Activated T-helper 1 cell treated with Interleukin-2 at 50 U/mL for 16 hours (primary cell): Measurements from ENCODE around the gene TMLHE.
"Not testable (repeated sequence)": the region's sequence is repeated elsewhere in the genome, so short reads cannot be mapped to it uniquely, and the experiment has no call there.

Source experiments
- DNase-seq: peaks from one replicate; pipeline ENCODE4 v3.0.0-alpha.2; 2020; ENCODE audit warnings: low read depth

The TMLHE gene

DNA sequence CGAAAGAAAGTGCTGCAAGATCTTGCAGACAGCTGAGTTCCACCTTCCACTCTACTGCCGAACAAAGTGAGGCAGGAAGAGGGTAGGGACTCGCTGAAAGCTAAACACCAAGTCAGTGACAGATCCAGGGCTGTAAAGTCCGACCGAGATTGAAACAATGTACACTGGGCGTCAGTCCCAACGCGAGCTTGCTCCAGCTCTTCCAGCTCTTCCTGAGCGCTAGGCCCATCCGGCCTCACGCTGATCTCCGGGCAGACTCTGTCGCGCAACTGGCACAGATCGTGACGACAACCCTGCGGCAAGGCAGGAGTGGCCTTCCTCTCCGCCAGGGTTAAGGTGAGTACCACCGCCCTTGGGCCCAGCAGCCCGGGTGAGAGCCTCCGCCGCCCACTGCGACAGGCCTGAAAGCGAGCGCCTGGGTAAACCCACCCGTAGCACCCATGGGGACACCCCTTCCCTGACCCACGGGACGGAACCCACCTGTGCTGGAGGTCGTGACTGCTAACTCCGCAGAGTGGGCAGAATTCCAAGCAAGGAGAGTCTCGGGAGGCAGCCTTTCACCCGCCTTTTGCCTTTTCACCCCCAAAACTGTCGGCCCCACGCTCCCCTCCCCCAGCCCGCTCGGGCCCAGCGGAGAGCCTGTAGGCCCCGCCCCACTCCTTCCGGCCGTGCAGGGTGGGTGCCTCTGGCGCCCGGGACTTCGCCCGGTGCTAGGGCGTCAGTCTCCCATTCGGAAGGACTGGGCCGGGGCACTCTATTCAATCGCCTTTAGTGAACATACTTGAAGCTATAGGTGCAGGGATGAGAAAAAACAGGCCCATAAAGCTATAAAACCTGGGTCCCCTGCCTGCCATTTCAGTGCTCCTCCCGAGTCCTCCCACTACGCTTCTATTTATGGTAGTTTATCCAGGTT lies at the start of gene TMLHE, which contains the start of gene SPRY3:
TSS of gene TMLHE (minus strand) at position 641 of the 913 bp plus-strand sequence. CDS start 67,676 bp downstream, outside the sequence.
TSS of gene SPRY3 (plus strand) at position 275 of the 913 bp plus-strand sequence.
- DNase-seq, result peak; percentile 39

DNA sequence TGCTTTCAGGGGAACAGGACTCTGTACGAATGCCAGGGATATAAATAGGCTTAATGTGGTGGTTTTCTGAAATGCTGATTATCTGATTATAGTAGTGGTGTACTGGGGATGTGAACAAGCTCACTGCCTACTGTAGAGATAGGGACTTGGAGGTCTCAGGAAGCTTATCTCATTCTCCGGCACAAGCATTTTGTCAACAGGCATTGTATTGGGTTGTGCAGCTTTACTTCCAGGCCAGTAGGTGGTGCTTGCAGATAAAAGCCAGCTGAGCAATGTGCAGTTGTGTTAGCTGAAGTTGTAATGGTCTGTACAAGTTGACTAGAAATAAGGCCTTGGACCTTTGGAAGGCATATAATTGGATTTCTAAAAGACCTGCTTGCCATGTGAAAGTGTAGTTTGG lies 49.5 kb upstream of the TMLHE start:
- DNase-seq, result no peak

GRCh38 chrX:155645180-155645579 lies 32.4 kb upstream of the TMLHE start:
- no peak for DNase-seq

- no peak for DNase-seq
These were observed 30.5 kb upstream of the TMLHE start for GRCh38 chrX:155643240-155643639.

DNA sequence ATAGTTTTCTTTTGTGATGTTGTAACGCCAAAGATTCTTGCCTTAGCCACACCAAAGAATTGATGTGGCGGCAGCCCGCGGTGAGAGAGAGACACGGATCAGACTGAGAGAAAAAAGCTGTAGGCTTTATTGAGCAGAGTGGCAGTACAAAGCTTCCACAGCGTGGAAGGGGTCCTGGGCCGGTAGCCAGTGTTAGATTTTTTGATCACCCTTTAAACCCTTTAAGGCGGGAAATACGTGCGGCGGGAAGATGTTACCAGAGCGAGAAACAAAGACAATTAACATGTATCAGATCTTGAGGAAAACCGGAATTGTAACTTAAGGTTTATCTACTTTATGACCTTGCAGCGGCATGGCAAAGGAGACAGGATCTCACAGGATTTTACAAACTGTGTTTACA lies 28.6 kb upstream of the TMLHE start:
- not testable (repeated sequence) for DNase-seq

- no peak for DNase-seq
These were observed 25.0 kb upstream of the TMLHE start for GRCh38 chrX:155637714-155638113.

- DNase-seq, result not testable (repeated sequence)
These were observed 22.3 kb upstream of the TMLHE start for GRCh38 chrX:155635019-155635418.

DNA sequence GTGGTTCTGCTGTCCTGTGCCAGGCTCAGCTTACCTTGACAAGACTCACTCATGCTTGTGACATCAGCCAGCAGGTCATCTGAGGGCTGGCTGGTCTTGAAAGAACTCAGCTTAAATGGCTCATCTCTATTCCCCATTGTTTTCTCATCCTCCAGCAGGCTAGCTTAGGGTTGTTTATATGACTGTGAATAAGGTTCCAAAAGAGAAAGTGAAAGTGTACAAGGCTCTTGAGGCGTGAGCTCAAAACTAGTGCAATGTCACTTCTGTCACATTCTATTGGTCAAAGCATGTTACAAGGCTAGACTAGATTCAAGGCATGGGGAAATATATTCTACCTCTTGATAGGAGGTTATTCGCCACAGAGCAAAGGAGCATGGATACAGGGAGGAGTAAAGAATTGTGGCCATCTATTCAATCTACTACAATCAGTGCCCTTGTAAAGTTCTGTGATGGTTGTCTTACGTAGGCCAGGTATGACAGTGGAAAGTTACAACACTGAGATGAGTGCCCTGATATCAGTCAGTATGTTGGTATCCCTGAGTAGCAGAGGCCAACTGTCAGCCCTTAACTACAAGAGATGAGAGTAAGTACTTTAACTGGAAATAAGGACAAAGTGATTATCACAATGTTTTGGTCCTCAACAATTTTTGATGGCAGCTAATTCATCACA lies 19.8 kb upstream of the TMLHE start:
- DNase-seq, result no peak

GRCh38 chrX:155620110-155620509 lies 7.4 kb upstream of the TMLHE start:
- not testable (repeated sequence) for DNase-seq

DNA sequence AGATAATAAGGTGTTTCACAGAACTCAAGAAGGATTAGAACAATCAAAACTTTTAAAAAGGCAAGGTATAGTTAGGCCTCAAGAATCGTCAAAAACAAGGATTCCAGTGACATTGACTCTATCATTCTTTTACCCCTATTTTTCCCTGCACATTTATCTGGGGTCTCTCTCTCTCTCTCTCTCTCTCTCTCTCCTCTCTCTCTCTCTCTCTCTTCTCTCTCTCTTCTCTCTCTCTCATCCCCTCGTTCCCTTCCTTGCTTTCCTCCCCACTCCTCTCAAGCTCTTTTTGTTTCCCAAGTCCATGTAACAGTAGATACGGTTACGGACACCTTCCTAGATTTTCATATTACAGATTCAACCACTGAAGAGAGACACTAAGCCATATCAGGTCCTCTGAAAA lies 3.2 kb upstream of the TMLHE start:
- no peak for DNase-seq

DNA sequence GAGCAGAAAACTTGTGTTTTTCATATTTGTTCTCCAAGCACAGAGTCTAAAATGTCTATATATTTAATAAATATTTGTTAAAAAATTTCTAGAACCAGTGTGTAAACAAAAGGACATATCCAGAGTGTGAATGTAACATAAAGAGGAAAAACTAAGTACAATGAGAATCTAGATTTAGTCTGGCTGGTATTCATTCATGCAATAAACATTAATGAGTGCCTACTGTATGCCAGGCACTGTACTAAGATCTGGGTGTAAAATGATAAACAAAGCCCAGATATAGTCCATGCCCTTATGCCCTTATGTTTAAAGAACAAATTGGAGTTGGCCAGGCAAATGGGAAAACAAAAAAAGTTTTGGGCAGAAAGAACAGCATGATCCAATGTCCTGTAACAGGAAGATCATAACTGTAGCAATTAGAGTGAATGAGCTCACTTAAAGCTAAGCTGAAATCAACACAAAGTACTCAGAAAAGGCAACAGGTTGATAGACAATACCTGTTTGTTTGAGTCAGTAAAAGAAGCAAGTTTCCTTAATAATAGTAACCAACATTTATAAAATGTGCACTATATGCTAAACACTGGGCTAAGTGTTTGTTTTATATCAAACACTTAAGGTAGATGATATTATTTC lies 1.3 kb upstream of the TMLHE start:
- no peak for DNase-seq

DNA sequence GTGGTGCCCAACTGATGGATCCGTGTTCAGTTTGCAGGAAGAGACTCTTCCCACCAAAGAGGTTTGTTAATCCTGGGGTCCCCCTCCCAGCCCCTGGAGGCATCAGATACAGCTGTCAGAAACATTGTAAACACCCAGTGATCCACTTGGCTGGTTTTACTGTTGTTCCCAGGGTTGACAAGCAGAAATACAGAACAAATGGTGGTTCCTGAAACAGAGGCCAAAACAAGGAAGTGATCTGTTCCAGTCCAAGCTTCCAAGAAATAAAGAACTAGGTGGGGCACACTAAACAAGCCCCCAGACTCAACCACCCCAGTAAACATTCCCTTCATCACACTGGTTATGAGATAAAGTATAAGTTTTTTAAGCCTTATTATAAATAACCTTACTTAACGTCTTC lies 1.4 kb downstream of the TMLHE start:
- DNase-seq, result no peak

GRCh38 chrX:155592981-155593380 lies 19.8 kb downstream of the TMLHE start:
- DNase-seq, result no peak

DNA sequence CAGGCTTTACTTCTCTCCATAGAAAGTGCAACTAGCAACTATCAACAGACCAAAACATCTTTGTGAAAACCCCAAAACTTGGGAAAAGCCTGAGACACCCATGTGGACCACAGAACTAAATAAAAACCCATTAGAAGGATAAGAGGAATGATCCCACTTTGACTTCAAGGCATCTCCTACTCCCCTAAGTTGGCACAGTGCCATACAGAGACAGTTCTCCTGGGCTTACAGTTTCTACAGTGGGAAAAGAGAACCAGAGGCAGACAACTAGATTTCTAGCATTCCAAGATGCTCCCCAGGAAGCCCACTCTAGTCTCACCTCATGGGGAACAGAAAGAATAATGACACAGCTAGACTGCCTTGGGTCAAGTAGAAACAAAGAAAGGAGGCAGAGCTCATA lies 20.4 kb downstream of the TMLHE start:
- DNase-seq, result no peak

DNA sequence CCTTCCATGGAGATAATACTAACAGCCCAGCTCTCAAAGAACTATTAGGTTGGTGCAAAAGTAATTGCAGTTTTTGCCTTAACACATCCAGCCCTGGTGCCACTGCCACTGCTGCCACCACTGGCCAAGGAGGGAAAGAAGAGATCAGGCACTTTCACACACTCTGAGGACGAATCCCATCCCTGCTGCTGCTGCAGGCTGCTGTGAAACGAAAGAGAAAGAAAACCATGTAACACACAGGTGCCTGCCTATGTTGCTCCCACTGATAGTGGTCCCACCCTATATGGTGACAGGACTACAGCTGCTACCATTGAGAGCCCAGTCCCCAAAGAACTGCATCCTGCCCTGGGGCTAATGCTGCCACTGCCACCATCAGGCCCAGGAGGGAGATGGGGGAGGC lies 35.1 kb downstream of the TMLHE start:
- no peak for DNase-seq

GRCh38 chrX:155563099-155563498 lies 49.7 kb downstream of the TMLHE start:
- DNase-seq, result no peak

DNA sequence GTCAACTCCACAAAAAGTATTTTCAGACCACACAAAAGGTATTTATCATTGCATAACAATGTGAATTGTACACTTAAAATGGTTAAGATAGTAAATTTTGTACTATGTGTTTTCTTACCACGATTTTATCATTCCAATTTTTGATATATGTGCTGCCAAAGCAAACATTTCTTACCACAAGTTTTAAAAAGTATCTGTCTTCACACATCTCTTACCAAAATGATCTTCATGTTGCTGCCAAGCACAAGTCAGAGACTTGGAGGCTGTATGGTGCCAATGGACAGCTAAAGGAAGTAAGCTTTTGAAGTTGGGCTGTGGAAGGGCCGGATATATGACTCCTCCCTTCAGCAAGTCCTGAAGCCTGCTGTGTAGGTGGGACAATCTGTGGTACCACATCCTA lies 67.9 kb downstream of the TMLHE start:
- DNase-seq, result no peak

DNA sequence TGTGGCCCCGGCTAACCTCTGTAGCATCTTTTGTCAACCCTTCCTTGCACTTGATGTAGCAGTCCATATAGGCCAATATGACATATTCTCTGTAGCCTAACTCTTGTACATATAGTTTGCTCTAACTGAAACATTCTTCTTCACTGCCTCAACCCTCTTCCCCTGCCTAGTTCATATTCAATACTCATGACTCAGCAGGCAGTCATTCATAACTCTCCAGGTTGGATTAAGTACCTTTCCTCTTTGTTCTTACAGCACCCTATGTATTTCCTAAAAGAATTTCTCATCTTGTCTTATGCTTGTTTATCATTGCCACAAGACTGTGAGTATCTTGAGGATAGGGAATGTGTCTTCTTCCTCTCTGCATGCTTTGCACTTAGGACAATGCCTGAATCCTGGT lies 76.9 kb downstream of the TMLHE start:
- DNase-seq, result no peak

- DNase-seq, result no peak
These were observed 78.0 kb downstream of the TMLHE start for GRCh38 chrX:155534800-155535199.

GRCh38 chrX:155527023-155527422 lies 85.7 kb downstream of the TMLHE start:
- DNase-seq, result not testable (repeated sequence)

DNA sequence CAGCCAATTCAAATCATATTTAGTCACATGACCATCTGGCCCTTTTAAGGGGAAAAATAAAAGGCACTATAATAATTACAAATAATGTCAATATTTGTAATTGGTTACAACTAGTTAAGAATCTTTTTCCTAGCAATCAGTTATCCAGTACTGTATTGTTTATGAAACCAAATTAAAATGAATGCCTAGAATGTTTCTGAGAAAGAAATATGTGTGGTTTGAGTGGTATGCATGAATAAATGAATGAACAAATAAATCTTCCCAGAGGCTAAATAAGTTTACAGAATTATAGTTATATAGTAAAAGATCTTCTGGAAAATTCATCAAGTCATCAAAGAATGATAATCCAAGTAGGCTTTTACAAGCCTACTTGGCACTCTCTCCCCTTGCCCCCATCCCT lies 98.5 kb downstream of the TMLHE start:
- DNase-seq, result no peak

DNA sequence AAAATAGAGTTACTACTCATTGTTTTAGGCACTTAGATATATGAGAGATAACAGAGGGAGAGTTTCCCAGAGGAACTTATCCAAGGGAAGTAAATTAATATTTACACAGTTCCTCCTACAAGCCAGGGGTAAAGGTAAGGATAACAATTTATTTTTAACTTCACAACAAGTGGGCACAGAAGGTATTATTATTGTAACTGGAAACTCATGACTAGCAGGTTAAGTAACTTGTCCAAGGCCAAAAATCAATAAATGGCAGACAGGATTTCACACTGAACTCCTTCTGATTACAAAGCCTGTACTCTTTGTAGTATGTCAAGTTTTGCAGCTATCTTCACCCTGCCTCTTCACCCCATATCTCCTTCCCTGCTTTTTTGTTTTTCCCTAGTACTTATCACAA lies 107.5 kb downstream of the TMLHE start:
- DNase-seq, result no peak

GRCh38 chrX:155495134-155495533 lies 117.6 kb downstream of the TMLHE start:
- DNase-seq, result not testable (repeated sequence)
